ENCODE data around the gene ZCCHC14. TPM values are rescaled to one million over a fixed set of nuclear protein-coding genes. Genes with fewer than 3 reads are reported as not detected.
A peak's percentile ranks its signal among the peaks of the same experiment; 100 is the strongest.

The ZCCHC14 gene
- polyA plus RNA-seq, 1 donor (not counting 4 experiments of a cell fraction or from before 2014, with no cell fraction given), result 3.6 TPM

DNA sequence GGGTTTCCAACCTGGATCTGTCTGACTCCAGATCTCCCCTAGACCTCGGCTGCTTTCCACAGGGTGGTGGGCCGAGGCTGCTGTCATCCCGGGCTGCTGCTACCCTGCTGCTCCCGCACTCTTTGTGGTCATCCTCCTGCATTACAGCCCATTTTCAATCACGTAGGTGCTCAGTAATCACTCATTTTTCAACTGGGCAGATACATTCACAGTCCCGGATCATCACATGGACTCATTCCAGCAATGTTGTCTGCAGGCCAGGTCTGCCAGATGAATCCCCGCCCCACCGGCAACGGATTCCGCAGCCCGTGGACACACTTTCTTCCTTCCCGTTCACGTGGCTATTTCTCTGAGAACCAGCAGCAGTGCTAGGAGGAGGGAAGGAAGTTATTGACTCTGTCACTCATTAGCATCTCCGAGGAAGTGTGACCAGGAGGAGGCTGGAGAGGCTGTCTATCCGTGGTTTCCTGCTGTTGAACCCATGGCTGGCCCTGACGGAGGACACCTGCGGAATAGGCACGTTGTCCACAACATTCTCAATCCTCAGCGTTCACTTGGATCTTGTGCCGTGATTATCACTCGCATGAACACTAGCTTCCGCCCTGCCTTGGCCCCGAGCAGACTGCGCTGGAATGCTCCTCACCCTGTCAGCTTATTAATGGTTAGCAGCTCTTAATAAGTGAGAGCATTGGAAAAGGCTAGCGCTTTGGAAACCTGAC, 14.7 kb upstream of the ZCCHC14 start:
- peaks cover 6% of the 10 kb centered on the region for H3K4me1 ChIP-seq (ENCODE audit: control insufficient read depth, extremely low read depth, insufficient read depth, low read length)
- no peak overlapping the region for H3K9ac ChIP-seq (ENCODE audit: control insufficient read depth, extremely low read depth, insufficient read depth, low read length)
- H3K79me2 ChIP-seq (ENCODE audit: control insufficient read depth, insufficient read depth, low read length), result no peaks in the 10 kb centered on the region
- no peaks in the 10 kb centered on the region for H4K20me1 ChIP-seq (ENCODE audit: control insufficient read depth, extremely low read depth, insufficient read depth, low read length)
- DNase-seq (ENCODE audit: low read depth, low spot score) (no peak), FAIRE-seq (no peak)
- peak overlapping the region; percentile 57 for H2AFZ ChIP-seq (ENCODE audit: control insufficient read depth, low read length)
- no peaks in the 10 kb centered on the region for H3K9me3 ChIP-seq (ENCODE audit: control insufficient read depth, low read depth, low read length)
- H3K4me2 ChIP-seq (ENCODE audit: control insufficient read depth, extremely low read depth, insufficient read depth, low read depth, low read length), result peak overlapping the region; percentile 53
- H3K36me3 ChIP-seq (ENCODE audit: control insufficient read depth in 2 of 2, extremely low read depth in 1 of 2, insufficient read depth in 2 of 2, low read length in 2 of 2), result no peaks in the 10 kb centered on the region
- H3K9me1 ChIP-seq (ENCODE audit: control insufficient read depth, extremely low read depth, insufficient read depth, low read length), result no peaks in the 10 kb centered on the region
- dilution Hi-C loops (cut with MboI; ENCODE audit: extremely low pct_ligation_motif_present, low sequenced_read_pairs), result no loop called here
- no peak overlapping the region for H3K27ac ChIP-seq (ENCODE audit: control insufficient read depth, insufficient read depth, low read length)
- H3K4me3 ChIP-seq (ENCODE audit: control insufficient read depth in 2 of 3, extremely low read depth in 1 of 3, insufficient read depth in 2 of 3, low read depth in 1 of 3, low read length in 3 of 3), result peak overlapping the region in 1 of 3 experiments; percentile 11
- no peak for TF ChIP-seq EZH2 (IDR thresholded peaks at IDR 0.05; ENCODE audit: low read length)
- TF ChIP-seq, protein P1, sequence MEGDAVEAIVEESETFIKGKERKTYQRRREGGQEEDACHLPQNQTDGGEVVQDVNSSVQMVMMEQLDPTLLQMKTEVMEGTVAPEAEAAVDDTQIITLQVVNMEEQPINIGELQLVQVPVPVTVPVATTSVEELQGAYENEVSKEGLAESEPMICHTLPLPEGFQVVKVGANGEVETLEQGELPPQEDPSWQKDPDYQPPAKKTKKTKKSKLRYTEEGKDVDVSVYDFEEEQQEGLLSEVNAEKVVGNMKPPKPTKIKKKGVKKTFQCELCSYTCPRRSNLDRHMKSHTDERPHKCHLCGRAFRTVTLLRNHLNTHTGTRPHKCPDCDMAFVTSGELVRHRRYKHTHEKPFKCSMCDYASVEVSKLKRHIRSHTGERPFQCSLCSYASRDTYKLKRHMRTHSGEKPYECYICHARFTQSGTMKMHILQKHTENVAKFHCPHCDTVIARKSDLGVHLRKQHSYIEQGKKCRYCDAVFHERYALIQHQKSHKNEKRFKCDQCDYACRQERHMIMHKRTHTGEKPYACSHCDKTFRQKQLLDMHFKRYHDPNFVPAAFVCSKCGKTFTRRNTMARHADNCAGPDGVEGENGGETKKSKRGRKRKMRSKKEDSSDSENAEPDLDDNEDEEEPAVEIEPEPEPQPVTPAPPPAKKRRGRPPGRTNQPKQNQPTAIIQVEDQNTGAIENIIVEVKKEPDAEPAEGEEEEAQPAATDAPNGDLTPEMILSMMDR (optimal IDR thresholded peaks at IDR 0.05 in 1 of 3, IDR thresholded peaks at IDR 0.05 in 1 of 3, conservative IDR thresholded peaks at IDR 0.05 in 1 of 3; ENCODE audit: extremely low read depth in 1 of 3, insufficient read depth in 2 of 3, low read length in 3 of 3), result no peak
- no peaks in the 10 kb centered on the region for H3K27me3 ChIP-seq (ENCODE audit: control insufficient read depth, extremely low read depth, insufficient read depth, low read length)

DNA sequence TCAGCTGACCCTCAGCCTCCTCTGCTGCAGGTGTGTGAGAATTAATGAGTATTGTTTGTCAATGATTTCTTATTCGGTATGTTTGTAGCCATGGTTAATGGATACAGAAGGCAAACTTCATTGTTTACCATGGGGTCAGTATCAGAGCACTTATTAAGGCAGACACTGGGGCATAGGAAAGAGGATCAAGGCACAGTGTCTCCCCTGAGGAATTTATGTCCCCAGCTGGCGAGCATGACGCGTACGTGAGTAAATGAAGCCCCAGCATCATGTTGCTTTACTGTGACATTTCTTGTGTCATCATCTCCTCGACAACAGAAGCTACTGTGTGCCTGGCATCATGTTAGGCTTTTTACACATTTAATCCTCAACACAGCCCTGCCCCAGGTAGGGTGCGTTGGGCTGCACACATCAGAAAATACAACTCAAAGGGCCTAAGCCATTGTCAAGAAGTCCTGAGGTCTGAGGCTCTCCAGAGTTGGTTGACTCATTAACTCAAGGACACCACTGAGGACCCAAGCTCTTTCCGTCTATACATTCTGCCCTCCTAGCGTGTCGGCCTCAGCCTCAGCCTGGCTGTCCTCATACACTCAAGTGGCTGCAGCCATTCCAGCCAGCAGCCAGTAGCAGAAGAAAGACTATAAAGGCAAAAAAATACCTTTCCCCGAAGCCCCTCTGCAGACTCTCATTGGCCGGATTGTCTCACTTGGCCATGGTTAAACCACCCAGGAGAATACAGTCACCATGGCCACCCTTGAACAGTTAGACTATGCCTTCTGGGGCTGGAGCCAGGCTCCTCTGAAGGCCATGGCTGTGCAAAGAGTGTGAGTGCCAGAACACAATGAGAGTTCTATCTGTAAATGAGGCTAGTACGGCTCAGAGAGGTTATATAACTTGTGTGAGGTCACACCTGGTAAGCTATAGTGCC, 13.9 kb upstream of the ZCCHC14 start:
- FAIRE-seq, result no peak
- Histone ChIP-seq H3K9me1 (ENCODE audit: control insufficient read depth, extremely low read depth, insufficient read depth, low read length) (no peaks in the 10 kb centered on the region), H3K4me3 (ENCODE audit: control insufficient read depth in 2 of 3, extremely low read depth in 1 of 3, insufficient read depth in 2 of 3, low read depth in 1 of 3, low read length in 3 of 3) (no peak overlapping the region)

More for the DNA sequence above, 13.9 kb upstream of the ZCCHC14 start:
- no peak overlapping the region for H2AFZ ChIP-seq (ENCODE audit: control insufficient read depth, low read length)
- dilution Hi-C loops (cut with MboI; ENCODE audit: extremely low pct_ligation_motif_present, low sequenced_read_pairs), result no loop called here
- no peaks in the 10 kb centered on the region for H4K20me1 ChIP-seq (ENCODE audit: control insufficient read depth, extremely low read depth, insufficient read depth, low read length)
- peak overlapping the region; percentile 53 for H3K4me2 ChIP-seq (ENCODE audit: control insufficient read depth, extremely low read depth, insufficient read depth, low read depth, low read length)
- H3K9me3 ChIP-seq (ENCODE audit: control insufficient read depth, low read depth, low read length), result no peaks in the 10 kb centered on the region
- H3K27me3 ChIP-seq (ENCODE audit: control insufficient read depth, extremely low read depth, insufficient read depth, low read length), result no peaks in the 10 kb centered on the region
- no peak for TF ChIP-seq EZH2 (IDR thresholded peaks at IDR 0.05; ENCODE audit: low read length)
- TF ChIP-seq, protein P1 (optimal IDR thresholded peaks at IDR 0.05 in 1 of 3, IDR thresholded peaks at IDR 0.05 in 1 of 3, conservative IDR thresholded peaks at IDR 0.05 in 1 of 3; ENCODE audit: extremely low read depth in 1 of 3, insufficient read depth in 2 of 3, low read length in 3 of 3), result no peak
- H3K4me1 ChIP-seq (ENCODE audit: control insufficient read depth, extremely low read depth, insufficient read depth, low read length), result peaks cover 6% of the 10 kb centered on the region
- no peak overlapping the region for H3K9ac ChIP-seq (ENCODE audit: control insufficient read depth, extremely low read depth, insufficient read depth, low read length)
- DNase-seq (ENCODE audit: low read depth, low spot score), result no peak
- no peak overlapping the region for H3K27ac ChIP-seq (ENCODE audit: control insufficient read depth, insufficient read depth, low read length)
- no peaks in the 10 kb centered on the region for H3K36me3 ChIP-seq (ENCODE audit: control insufficient read depth in 2 of 2, extremely low read depth in 1 of 2, insufficient read depth in 2 of 2, low read length in 2 of 2)
- no peaks in the 10 kb centered on the region for H3K79me2 ChIP-seq (ENCODE audit: control insufficient read depth, insufficient read depth, low read length)

Measured in keratinocyte (primary cell).